T-helper 1 cell treated with Interleukin-12 subunit alpha and Interleukin-12 subunit beta and Interleukin-4 antibody, amounts not matched to agents 30 ng/mL and 1 ng/mL, for 36 hours (primary cell): ENCODE results near the gene GPR141. TPM values are rescaled to one million over a fixed set of nuclear protein-coding genes. Genes with fewer than 3 reads are reported as not detected.

ENCODE experiments used
- intact Hi-C: fragments of 100-400 bp; cut with micrococcal nuclease; formaldehyde crosslinking; loops from one replicate; pipeline ENCODE4 v1.15.1; 2024
- total RNA-seq: library from RNA; stranded (reverse); gene quantifications from 2 replicates; pipeline ENCODE4 v1.2.3, GENCODE V29; 2022

The GPR141 gene
- total RNA-seq, 1 donor from 2014 or later: not detected

- intact Hi-C loops: no loop called here
Measured at GRCh38 chr7:37781156-37781555, 97.6 kb downstream of the GPR141 start.

DNA sequence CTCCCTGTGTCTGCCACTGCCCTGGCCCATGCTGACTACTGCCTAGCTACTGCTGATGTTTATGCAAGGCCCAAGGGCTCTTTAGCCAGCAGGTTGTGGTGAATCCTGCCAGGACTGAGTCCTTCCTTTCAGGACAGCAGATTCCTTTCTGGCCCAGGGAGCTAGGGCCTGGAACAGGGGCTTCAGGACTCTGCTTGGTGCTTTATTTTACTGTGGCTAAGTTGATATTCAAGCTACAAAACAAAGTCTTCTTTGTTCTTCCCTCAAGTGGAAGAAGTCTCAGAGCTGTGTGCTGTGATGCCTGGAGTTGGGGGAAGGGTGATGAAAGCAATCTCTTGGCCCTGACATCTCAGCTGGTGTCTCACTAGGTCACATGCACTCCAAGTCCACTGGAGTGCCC, 98.6 kb downstream of the GPR141 start:
- intact Hi-C loops: no loop called here

DNA sequence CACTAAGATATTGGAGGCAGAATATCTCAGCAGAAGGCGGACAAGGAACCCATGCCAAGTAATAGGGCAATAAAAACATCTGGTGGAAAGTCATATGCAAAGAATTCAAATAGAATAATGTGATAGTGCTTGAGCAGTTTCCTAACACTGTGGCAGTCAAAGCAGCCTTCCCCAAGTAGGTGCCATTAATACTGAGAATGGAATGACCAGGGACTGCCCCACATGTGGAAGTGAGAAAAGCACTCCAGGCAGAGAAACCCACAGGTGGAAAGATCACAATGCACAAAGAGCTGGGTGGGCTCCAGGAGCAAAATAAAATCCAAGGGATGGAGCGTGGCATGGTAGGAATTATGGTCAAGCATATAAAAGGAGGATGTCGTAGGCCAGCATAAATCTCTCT, 100.4 kb downstream of the GPR141 start:
- intact Hi-C loops: no loop called here

- intact Hi-C loops: no loop called here
Measured at GRCh38 chr7:37786741-37787569, 103.4 kb downstream of the GPR141 start.

Other genes with a start within 250 kb of the GPR141 start
- gene ELMO1, start 234.9 kb upstream of the GPR141 start, total RNA-seq: 120 and 127 TPM in 2 replicates
- not detected in 2 replicates for gene NME8, start 164.8 kb downstream of the GPR141 start, total RNA-seq
- gene SFRP4, start 233.1 kb downstream of the GPR141 start, total RNA-seq: not detected in 2 replicates
- not detected in 2 replicates for gene EPDR1, start 236.9 kb downstream of the GPR141 start, total RNA-seq